GM23338 (cell line): Measurements from ENCODE around the gene ACOX1. TPM values are rescaled to one million over a fixed set of nuclear protein-coding genes. Genes with fewer than 3 reads are reported as not detected.

Source experiments
- ATAC-seq: fragments of 200-7000 bp; cut with Tn5 transposase; 3 replicates; pipeline ENCODE4 v1.9.1; 2020
- DNase-seq: peaks from one replicate; pipeline ENCODE4 v3.0.0-alpha.2; 2015; ENCODE audit warnings: low spot score
- H2AFZ ChIP-seq: fragments of 200-600 bp; sonication (generic); 2 replicates; pipeline ENCODE4 v1.8.0; 2016; ENCODE audit warnings: antibody characterized with exemption, mild to moderate bottlenecking, moderate library complexity
- H3F3A ChIP-seq: fragments of 200-600 bp; sonication (generic); replicated peaks from 2 replicates; pipeline ENCODE4 v1.8.0; 2017; ENCODE audit warnings: antibody characterized with exemption, mixed run types, low read depth
- H3K27ac ChIP-seq: fragments of 200-600 bp; sonication (generic); 2 replicates; pipeline ENCODE4 v1.6.1; 2016; ENCODE audit warnings: low read depth
- H3K27me3 ChIP-seq: fragments of 200-600 bp; sonication (generic); 2 replicates; pipeline ENCODE4 v1.8.0; 2016; ENCODE audit warnings: mild to moderate bottlenecking, mixed run types, moderate library complexity; ENCODE audit not compliant: insufficient read depth
- H3K36me3 ChIP-seq: fragments of 200-600 bp; sonication (generic); 2 replicates; pipeline ENCODE4 v1.8.0; 2016; ENCODE audit warnings: mild to moderate bottlenecking; ENCODE audit not compliant: insufficient read depth
- H3K4me1 ChIP-seq: fragments of 200-600 bp; sonication (generic); 2 replicates; pipeline ENCODE4 v1.8.0; 2016; ENCODE audit warnings: mild to moderate bottlenecking, moderate library complexity; ENCODE audit not compliant: insufficient read depth
- H3K4me2 ChIP-seq: fragments of 200-600 bp; sonication (generic); 2 replicates; pipeline ENCODE4 v1.7.1; 2017; ENCODE audit warnings: mixed run types
- H3K4me3 ChIP-seq: fragments of 200-600 bp; sonication (generic); 2 replicates; pipeline ENCODE4 v1.6.1; 2016; ENCODE audit warnings: mixed run types
- H3K79me2 ChIP-seq: fragments of 200-600 bp; sonication (generic); replicated peaks from 2 replicates; pipeline ENCODE4 v1.8.0; 2017; ENCODE audit warnings: mild to moderate bottlenecking; ENCODE audit not compliant: insufficient read depth
- H3K9me2 ChIP-seq: fragments of 200-600 bp; sonication (generic); 2 replicates; pipeline ENCODE4 v1.8.0; 2017; ENCODE audit not compliant: insufficient read depth
- H4K20me1 ChIP-seq: fragments of 200-600 bp; sonication (generic); replicated peaks from 2 replicates; pipeline ENCODE4 v1.8.0; 2017; ENCODE audit warnings: mild to moderate bottlenecking; ENCODE audit not compliant: insufficient read depth
- H3K27ac Mint-ChIP-seq: 2 replicates; pipeline ENCODE4 v1.8.0; 2020; ENCODE audit warnings: inconsistent platforms, mild to moderate bottlenecking, moderate library complexity, mixed read lengths
- H3K27me3 Mint-ChIP-seq: 3 replicates; pipeline ENCODE4 v1.8.0; 2022; ENCODE audit warnings: low read depth, mild to moderate bottlenecking, moderate library complexity, mixed read lengths, inconsistent platforms; ENCODE audit not compliant: insufficient read depth, poor library complexity
- H3K36me3 Mint-ChIP-seq: 3 replicates; pipeline ENCODE4 v1.8.0; 2021; ENCODE audit warnings: low read depth, mild to moderate bottlenecking, inconsistent platforms, moderate library complexity, mixed read lengths
- H3K4me1 Mint-ChIP-seq: 3 replicates; pipeline ENCODE4 v1.8.0; 2020; ENCODE audit warnings: mild to moderate bottlenecking, inconsistent platforms, mixed read lengths
- H3K4me3 Mint-ChIP-seq: 3 replicates; pipeline ENCODE4 v1.8.0; 2021; ENCODE audit warnings: moderate library complexity, mild to moderate bottlenecking, inconsistent platforms, mixed read lengths
- H3K9me3 Mint-ChIP-seq: 3 replicates; pipeline ENCODE4 v1.8.0; 2020; ENCODE audit warnings: moderate library complexity, mild to moderate bottlenecking, inconsistent platforms, mixed read lengths
- CREB1 ChIP-seq: fragments of 250-450 bp; sonication (Bioruptor Pico); IDR thresholded peaks from 2 replicates; pipeline ENCODE4 v1.5.0; 2020; ENCODE audit warnings: low read depth, mild to moderate bottlenecking, moderate library complexity
- EZH2 ChIP-seq: fragments of 200-600 bp; sonication (generic); IDR thresholded peaks from one replicate; pipeline ENCODE4 v1.8.0; 2017; ENCODE audit warnings: antibody characterized with exemption, mild to moderate bottlenecking, low read depth; ENCODE audit not compliant: unreplicated experiment
- EZH2phosphoT487 ChIP-seq: fragments of 200-600 bp; sonication (generic); IDR thresholded peaks from one replicate; pipeline ENCODE4 v1.8.1; 2018; ENCODE audit warnings: antibody characterized with exemption; ENCODE audit not compliant: unreplicated experiment
- JUNB ChIP-seq: IDR thresholded peaks from one replicate; pipeline ENCODE4 v1.6.1; 2016; ENCODE audit warnings: antibody characterized with exemption; ENCODE audit not compliant: unreplicated experiment
- NANOG ChIP-seq: IDR thresholded peaks from 2 replicates; pipeline ENCODE4 v1.6.1; 2016; ENCODE audit warnings: antibody characterized with exemption, borderline replicate concordance
- POLR2AphosphoS5 ChIP-seq: IDR thresholded peaks from 2 replicates; pipeline ENCODE4 v1.6.1; 2016; ENCODE audit warnings: antibody characterized with exemption, low read depth
- REST ChIP-seq: IDR thresholded peaks from one replicate; pipeline ENCODE4 v1.6.1; 2018; ENCODE audit warnings: antibody characterized with exemption; ENCODE audit not compliant: unreplicated experiment
- STAT1 ChIP-seq: IDR thresholded peaks from one replicate; pipeline ENCODE4 v1.6.1; 2016; ENCODE audit warnings: antibody characterized with exemption; ENCODE audit not compliant: unreplicated experiment
- ZNF114 ChIP-seq: fragments of 250-450 bp; sonication (Bioruptor Pico); IDR thresholded peaks from 2 replicates; pipeline ENCODE4 v1.5.0; 2020; ENCODE audit warnings: mild to moderate bottlenecking, moderate library complexity
- ZNF331 ChIP-seq: fragments of 250-450 bp; sonication (Bioruptor Pico); IDR thresholded peaks from 2 replicates; pipeline ENCODE4 v1.5.0; 2020; ENCODE audit warnings: low read depth, mild to moderate bottlenecking, moderate library complexity
- polyA plus RNA-seq: library from polyadenylated mRNA; unstranded; fragments of >200 nt; fragmentation: Nextera tagmentation; extraction: Ambion mirVana; gene quantifications from 2 replicates; pipeline ENCODE4 v1.2.1, GENCODE V29; 2016
- total RNA-seq: library from RNA; depleted of rRNA; stranded (reverse); fragments of >200 nt; shearing (Covaris generic); gene quantifications from 2 replicates; pipeline ENCODE4 v1.2.3, GENCODE V29; 2014
- TF ChIP-seq, protein P1 (sequence below): IDR thresholded peaks from 2 replicates; pipeline ENCODE4 v1.6.1; 2016; ENCODE audit warnings: antibody characterized with exemption
- TF ChIP-seq, protein P2 (sequence below): fragments of 250-450 bp; sonication (Bioruptor Pico); IDR thresholded peaks from 2 replicates; pipeline ENCODE4 v1.5.0; 2020; ENCODE audit warnings: mild to moderate bottlenecking, moderate library complexity

ACOX1 gene
- total and polyA plus RNA-seq, 2 experiments from 2014 or later = 12.8 to 32.9 TPM

- TF ChIP-seq POLR2AphosphoS5 = no peak
- TF ChIP-seq NANOG = no peak
- no peak for TF ChIP-seq EZH2phosphoT487
- TF ChIP-seq, protein P1, sequence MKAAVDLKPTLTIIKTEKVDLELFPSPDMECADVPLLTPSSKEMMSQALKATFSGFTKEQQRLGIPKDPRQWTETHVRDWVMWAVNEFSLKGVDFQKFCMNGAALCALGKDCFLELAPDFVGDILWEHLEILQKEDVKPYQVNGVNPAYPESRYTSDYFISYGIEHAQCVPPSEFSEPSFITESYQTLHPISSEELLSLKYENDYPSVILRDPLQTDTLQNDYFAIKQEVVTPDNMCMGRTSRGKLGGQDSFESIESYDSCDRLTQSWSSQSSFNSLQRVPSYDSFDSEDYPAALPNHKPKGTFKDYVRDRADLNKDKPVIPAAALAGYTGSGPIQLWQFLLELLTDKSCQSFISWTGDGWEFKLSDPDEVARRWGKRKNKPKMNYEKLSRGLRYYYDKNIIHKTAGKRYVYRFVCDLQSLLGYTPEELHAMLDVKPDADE = no peak
- TF ChIP-seq REST = no peak
- TF ChIP-seq ZNF114 (CRISPR knock-in tag) = no peak
- TF ChIP-seq STAT1 = no peak
Observed at GRCh38 chr17:75979705-75980187, 780 bp upstream of the ACOX1 start (continued).

DNA sequence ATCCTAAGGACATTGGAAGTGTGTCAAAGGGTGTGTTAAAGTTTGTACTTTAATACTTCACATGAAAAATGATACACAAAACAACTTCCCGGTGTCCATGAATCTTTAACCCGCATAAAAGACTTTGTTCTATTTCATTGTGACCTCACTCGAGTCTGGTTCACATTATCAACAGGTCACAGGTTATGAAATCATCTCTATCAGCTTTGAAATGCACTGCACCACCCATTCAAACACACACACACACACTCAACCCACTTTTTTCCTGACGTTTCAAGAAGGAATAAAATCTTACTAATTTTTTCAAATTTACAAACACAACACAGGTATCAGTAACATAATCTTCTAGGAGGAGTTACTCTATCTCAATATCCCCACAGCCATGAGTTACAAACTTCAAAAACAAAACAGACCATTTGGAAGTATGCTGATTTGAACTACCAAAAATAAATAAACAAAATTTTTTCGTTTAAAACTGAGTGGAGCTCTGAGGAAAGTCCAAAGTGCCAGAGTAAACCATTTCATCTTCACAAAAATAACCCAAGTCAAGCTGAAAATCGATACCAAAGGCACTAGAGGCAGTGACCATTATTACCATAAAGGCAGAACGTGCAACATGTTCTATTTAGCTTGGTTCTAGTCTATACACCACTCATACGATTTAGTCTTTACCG is 2.7 kb downstream of the ACOX1 start:
- Histone ChIP-seq H3F3A (peaks cover 17% of the 10 kb centered on the region), H3K4me1 (peaks cover 15% of the 10 kb centered on the region), H3K4me3 (no peak overlapping the region), H2AFZ (no peak overlapping the region), H3K4me2 (no peak overlapping the region), H3K27me3 (no peaks in the 10 kb centered on the region), H3K79me2 (peaks cover 80% of the 10 kb centered on the region), H3K9me2 (no peaks in the 10 kb centered on the region), H3K27ac (no peak overlapping the region), H4K20me1 (0 out of 2 replicates have a peak, but pooled peaks cover 4% of the 10 kb centered on the region), H3K36me3 (no peaks in the 10 kb centered on the region)
- Mint-ChIP-seq H3K27me3 (peaks cover 20% of the 10 kb centered on the region), H3K4me1 (peaks cover 23% of the 10 kb centered on the region), H3K9me3 (no peaks in the 10 kb centered on the region), H3K4me3 (peak overlapping the region; percentile 48; the same call in 2 of the 3 replicates), H3K36me3 (peaks cover 31% of the 10 kb centered on the region), H3K27ac (no peak overlapping the region)
- DNase-seq (no peak), ATAC-seq (no peak)
- TF ChIP-seq ZNF331 (CRISPR knock-in tag) (no peak), JUNB (no peak), STAT1 (no peak), POLR2AphosphoS5 (no peak), EZH2phosphoT487 (no peak), NANOG (no peak), EZH2 (no peak), ZNF114 (CRISPR knock-in tag) (no peak), CREB1 (CRISPR knock-in tag) (no peak)
- TF ChIP-seq, protein P2, sequence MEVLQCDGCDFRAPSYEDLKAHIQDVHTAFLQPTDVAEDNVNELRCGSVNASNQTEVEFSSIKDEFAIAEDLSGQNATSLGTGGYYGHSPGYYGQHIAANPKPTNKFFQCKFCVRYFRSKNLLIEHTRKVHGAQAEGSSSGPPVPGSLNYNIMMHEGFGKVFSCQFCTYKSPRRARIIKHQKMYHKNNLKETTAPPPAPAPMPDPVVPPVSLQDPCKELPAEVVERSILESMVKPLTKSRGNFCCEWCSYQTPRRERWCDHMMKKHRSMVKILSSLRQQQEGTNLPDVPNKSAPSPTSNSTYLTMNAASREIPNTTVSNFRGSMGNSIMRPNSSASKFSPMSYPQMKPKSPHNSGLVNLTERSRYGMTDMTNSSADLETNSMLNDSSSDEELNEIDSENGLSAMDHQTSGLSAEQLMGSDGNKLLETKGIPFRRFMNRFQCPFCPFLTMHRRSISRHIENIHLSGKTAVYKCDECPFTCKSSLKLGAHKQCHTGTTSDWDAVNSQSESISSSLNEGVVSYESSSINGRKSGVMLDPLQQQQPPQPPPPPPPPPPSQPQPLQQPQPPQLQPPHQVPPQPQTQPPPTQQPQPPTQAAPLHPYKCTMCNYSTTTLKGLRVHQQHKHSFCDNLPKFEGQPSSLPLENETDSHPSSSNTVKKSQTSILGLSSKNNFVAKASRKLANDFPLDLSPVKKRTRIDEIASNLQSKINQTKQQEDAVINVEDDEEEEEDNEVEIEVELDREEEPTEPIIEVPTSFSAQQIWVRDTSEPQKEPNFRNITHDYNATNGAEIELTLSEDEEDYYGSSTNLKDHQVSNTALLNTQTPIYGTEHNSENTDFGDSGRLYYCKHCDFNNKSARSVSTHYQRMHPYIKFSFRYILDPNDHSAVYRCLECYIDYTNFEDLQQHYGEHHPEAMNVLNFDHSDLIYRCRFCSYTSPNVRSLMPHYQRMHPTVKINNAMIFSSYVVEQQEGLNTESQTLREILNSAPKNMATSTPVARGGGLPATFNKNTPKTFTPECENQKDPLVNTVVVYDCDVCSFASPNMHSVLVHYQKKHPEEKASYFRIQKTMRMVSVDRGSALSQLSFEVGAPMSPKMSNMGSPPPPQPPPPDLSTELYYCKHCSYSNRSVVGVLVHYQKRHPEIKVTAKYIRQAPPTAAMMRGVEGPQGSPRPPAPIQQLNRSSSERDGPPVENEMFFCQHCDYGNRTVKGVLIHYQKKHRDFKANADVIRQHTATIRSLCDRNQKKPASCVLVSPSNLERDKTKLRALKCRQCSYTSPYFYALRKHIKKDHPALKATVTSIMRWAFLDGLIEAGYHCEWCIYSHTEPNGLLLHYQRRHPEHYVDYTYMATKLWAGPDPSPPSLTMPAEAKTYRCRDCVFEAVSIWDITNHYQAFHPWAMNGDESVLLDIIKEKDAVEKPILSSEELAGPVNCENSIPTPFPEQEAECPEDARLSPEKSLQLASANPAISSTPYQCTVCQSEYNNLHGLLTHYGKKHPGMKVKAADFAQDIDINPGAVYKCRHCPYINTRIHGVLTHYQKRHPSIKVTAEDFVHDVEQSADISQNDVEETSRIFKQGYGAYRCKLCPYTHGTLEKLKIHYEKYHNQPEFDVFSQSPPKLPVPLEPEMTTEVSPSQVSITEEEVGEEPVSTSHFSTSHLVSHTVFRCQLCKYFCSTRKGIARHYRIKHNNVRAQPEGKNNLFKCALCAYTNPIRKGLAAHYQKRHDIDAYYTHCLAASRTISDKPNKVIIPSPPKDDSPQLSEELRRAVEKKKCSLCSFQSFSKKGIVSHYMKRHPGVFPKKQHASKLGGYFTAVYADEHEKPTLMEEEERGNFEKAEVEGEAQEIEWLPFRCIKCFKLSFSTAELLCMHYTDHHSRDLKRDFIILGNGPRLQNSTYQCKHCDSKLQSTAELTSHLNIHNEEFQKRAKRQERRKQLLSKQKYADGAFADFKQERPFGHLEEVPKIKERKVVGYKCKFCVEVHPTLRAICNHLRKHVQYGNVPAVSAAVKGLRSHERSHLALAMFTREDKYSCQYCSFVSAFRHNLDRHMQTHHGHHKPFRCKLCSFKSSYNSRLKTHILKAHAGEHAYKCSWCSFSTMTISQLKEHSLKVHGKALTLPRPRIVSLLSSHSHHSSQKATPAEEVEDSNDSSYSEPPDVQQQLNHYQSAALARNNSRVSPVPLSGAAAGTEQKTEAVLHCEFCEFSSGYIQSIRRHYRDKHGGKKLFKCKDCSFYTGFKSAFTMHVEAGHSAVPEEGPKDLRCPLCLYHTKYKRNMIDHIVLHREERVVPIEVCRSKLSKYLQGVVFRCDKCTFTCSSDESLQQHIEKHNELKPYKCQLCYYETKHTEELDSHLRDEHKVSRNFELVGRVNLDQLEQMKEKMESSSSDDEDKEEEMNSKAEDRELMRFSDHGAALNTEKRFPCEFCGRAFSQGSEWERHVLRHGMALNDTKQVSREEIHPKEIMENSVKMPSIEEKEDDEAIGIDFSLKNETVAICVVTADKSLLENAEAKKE (CRISPR knock-in tag) = no peak
- TF ChIP-seq, protein P1 = no peak
